ENCODE data around the gene COL6A5. TPM values are rescaled to one million over a fixed set of nuclear protein-coding genes. Genes with fewer than 3 reads are reported as not detected.

COL6A5 gene
- total and polyA plus RNA-seq, 9 of the 15 experiments (the other 6 are each of a cell fraction or from before 2014, with no cell fraction given): 1.5 to 9.7 (median 5.6) TPM

GRCh38 chr3:130428871-130429712 lies 83.6 kb downstream of the COL6A5 start (continued):
- TF ChIP-seq CHD7 (IDR thresholded peaks at IDR 0.05; ENCODE audit: low read depth, low read length) (no peak), BCLAF1 (IDR thresholded peaks at IDR 0.05; ENCODE audit: borderline replicate concordance in 1 of 2, control insufficient read depth in 1 of 2, low read depth in 2 of 2, low read length in 1 of 2) (no peak), IFI16 (CRISPR knock-in tag; IDR thresholded peaks at IDR 0.05) (no peak)

Measured in K562 (cell line).